Muscle of leg (tissue), 11 donors: ENCODE measurements around the gene PIGS. TPM values are rescaled to one million over a fixed set of nuclear protein-coding genes. Genes with fewer than 3 reads are reported as not detected.

ENCODE experiments used
- DNase-seq: peaks from one replicate; pipeline ENCODE4 v3.0.0; 2013
- H3K27ac ChIP-seq: one replicate; pipeline ENCODE4 v1.5.1; 2013; ENCODE audit warnings: mild to moderate bottlenecking, low read length, control low read depth
- H3K27me3 ChIP-seq: one replicate; pipeline ENCODE4 v1.6.1; 2013; ENCODE audit warnings: low read length; ENCODE audit not compliant: control insufficient read depth, insufficient read depth
- H3K36me3 ChIP-seq: one replicate; pipeline ENCODE4 v1.6.1; 2013; ENCODE audit warnings: low read length; ENCODE audit not compliant: control insufficient read depth, insufficient read depth
- H3K4me1 ChIP-seq: one replicate; pipeline ENCODE4 v1.6.1; 2013; ENCODE audit warnings: low read length; ENCODE audit not compliant: control insufficient read depth, insufficient read depth
- H3K4me3 ChIP-seq: one replicate; pipeline ENCODE4 v1.5.1; 2013; ENCODE audit warnings: low read length, control low read depth
- H3K9me3 ChIP-seq: replicated peaks from 2 replicates; pipeline ENCODE4 v1.6.1; 2013; ENCODE audit warnings: low read depth, low read length; ENCODE audit not compliant: control insufficient read depth
- WGBS: methylation state at CpG from one replicate; pipeline ENCODE4 v1.1.5; 2013; ENCODE audit warnings: missing lambda C conversion rate; ENCODE audit not compliant: insufficient coverage; 5-methylcytosine and 5-hydroxymethylcytosine counted together
- polyA plus RNA-seq, 8 donors: library from polyadenylated mRNA; unstranded; fragments of 120-200 nt; gene quantifications; one replicate each; pipeline versions ENCODE4 v1.2.1 to v1.2.3, GENCODE V29; 2013; ENCODE audit warnings: inconsistent platforms in 1 of 8, low replicate concordance in 1 of 8; ENCODE audit not compliant: insufficient read length in 8 of 8, insufficient read depth in 1 of 8
- total RNA-seq: library from RNA; stranded (reverse); fragments of 120-200 nt; gene quantifications from one replicate; pipeline ENCODE4 v1.2.4, GENCODE V29; 2013

PIGS gene
- total and polyA plus RNA-seq, 9 donors, result 29.4 to 57.3 (median 44.7) TPM

GRCh38 chr17:28573040-28573380 lies 1.7 kb upstream of the PIGS start:
- Histone ChIP-seq H3K9me3 (no peaks in the 10 kb centered on the region), H3K4me3 (no peak overlapping the region), H3K27ac (no peak overlapping the region), H3K4me1 (peaks cover 19% of the 10 kb centered on the region), H3K36me3 (peaks cover 6% of the 10 kb centered on the region), H3K27me3 (no peaks in the 10 kb centered on the region)
- DNase-seq, result no peak

GRCh38 chr17:28572259-28573039 lies 1.1 kb upstream of the PIGS start:
- Histone ChIP-seq H3K9me3 (no peaks in the 10 kb centered on the region), H3K27me3 (no peaks in the 10 kb centered on the region), H3K36me3 (peaks cover under 1% of the 10 kb centered on the region), H3K27ac (no peak overlapping the region), H3K4me3 (no peak overlapping the region), H3K4me1 (peaks cover 19% of the 10 kb centered on the region)
- no peak for DNase-seq
- WGBS, result 79% methylated on average over 5 of the region's 5 CpGs

- under 1% methylated on average over 38 of the region's 39 CpGs for WGBS
- Histone ChIP-seq H3K27me3 (no peaks in the 10 kb centered on the region), H3K4me1 (peaks cover 13% of the 10 kb centered on the region), H3K36me3 (no peaks in the 10 kb centered on the region), H3K9me3 (no peaks in the 10 kb centered on the region), H3K27ac (peak overlapping the region; percentile 67), H3K4me3 (peak overlapping the region; percentile 97)
- DNase-seq, result no peak
Observed at GRCh38 chr17:28570716-28571360, 486 bp downstream of the PIGS start.

- no CpG with 5 or more reads among the region's 1 CpG for WGBS
- no peak for DNase-seq
Observed at GRCh38 chr17:28569446-28569845, 1.9 kb downstream of the PIGS start.

GRCh38 chr17:28567604-28568003 lies 3.7 kb downstream of the PIGS start:
- DNase-seq, result no peak
- WGBS, result 87% methylated on average over 3 of the region's 3 CpGs

More at GRCh38 chr17:28569446-28569845, 1.9 kb downstream of the PIGS start:
- Histone ChIP-seq H3K36me3 (no peaks in the 10 kb centered on the region), H3K4me3 (no peak overlapping the region), H3K4me1 (peaks cover 13% of the 10 kb centered on the region), H3K9me3 (no peaks in the 10 kb centered on the region), H3K27me3 (no peaks in the 10 kb centered on the region), H3K27ac (no peak overlapping the region)

GRCh38 chr17:28563475-28563874 lies 7.8 kb downstream of the PIGS start:
- Histone ChIP-seq H3K4me1 (peaks cover 7% of the 10 kb centered on the region), H3K27ac (no peak overlapping the region), H3K27me3 (no peaks in the 10 kb centered on the region), H3K9me3 (no peaks in the 10 kb centered on the region), H3K4me3 (no peak overlapping the region), H3K36me3 (peaks cover 22% of the 10 kb centered on the region)
- no peak for DNase-seq
- no CpG with 5 or more reads among the region's 3 CpGs for WGBS

More at GRCh38 chr17:28567604-28568003, 3.7 kb downstream of the PIGS start:
- Histone ChIP-seq H3K36me3 (peaks cover 11% of the 10 kb centered on the region), H3K27ac (no peak overlapping the region), H3K4me1 (peaks cover 19% of the 10 kb centered on the region), H3K9me3 (no peaks in the 10 kb centered on the region), H3K27me3 (no peaks in the 10 kb centered on the region), H3K4me3 (no peak overlapping the region)

GRCh38 chr17:28555022-28555421 lies 16.3 kb downstream of the PIGS start:
- Histone ChIP-seq H3K27me3 (no peaks in the 10 kb centered on the region), H3K36me3 (peaks cover 50% of the 10 kb centered on the region), H3K9me3 (no peaks in the 10 kb centered on the region), H3K4me1 (peaks cover 11% of the 10 kb centered on the region), H3K4me3 (no peak overlapping the region), H3K27ac (no peak overlapping the region)
- 86% methylated on average over 1 of the region's 3 CpGs for WGBS
- no peak for DNase-seq

- Histone ChIP-seq H3K36me3 (peaks cover 46% of the 10 kb centered on the region), H3K4me3 (no peak overlapping the region), H3K4me1 (peaks cover 11% of the 10 kb centered on the region), H3K27me3 (no peaks in the 10 kb centered on the region), H3K27ac (no peak overlapping the region), H3K9me3 (no peaks in the 10 kb centered on the region)
- no peak for DNase-seq
- WGBS, result 78% methylated on average over 3 of the region's 6 CpGs
Observed at GRCh38 chr17:28554565-28554964, 16.8 kb downstream of the PIGS start.

GRCh38 chr17:28553000-28553505 lies 18.3 kb downstream of the PIGS start:
- H3K9me3 ChIP-seq, result no peaks in the 10 kb centered on the region
- peaks cover 43% of the 10 kb centered on the region for H3K36me3 ChIP-seq
- peaks cover 14% of the 10 kb centered on the region for H3K4me1 ChIP-seq
- 100% methylated on average over 1 of the region's 5 CpGs for WGBS
- H3K27me3 ChIP-seq, result no peaks in the 10 kb centered on the region
- H3K4me3 ChIP-seq, result peak overlapping the region; percentile 27
- H3K27ac ChIP-seq, result no peak overlapping the region
- no peak for DNase-seq

GRCh38 chr17:28552176-28552999 lies 18.9 kb downstream of the PIGS start, which contains the start of gene UNC119:
UNC119 (minus strand) TSS chr17:28552624; CDS start chr17:28552557, 67 bp downstream.
- peak within 1 kb of the TSS; percentile 35 for H3K27ac ChIP-seq

More at GRCh38 chr17:28552176-28552999, 18.9 kb downstream of the PIGS start, which contains the start of gene UNC119:
- peak within 1 kb of the TSS; percentile 67 for H3K4me3 ChIP-seq
- peak; percentile 89 for DNase-seq
- H3K4me1 ChIP-seq, result peaks cover 14% of the 10 kb centered on the region
- WGBS, result under 1% methylated on average over 46 of the region's 67 CpGs
- no peaks in the 10 kb centered on the region for H3K9me3 ChIP-seq
- peaks cover 43% of the 10 kb centered on the region for H3K36me3 ChIP-seq
- H3K27me3 ChIP-seq, result no peaks in the 10 kb centered on the region
